ENCODE data around the gene SUSD6. TPM values are rescaled to one million over a fixed set of nuclear protein-coding genes. Genes with fewer than 3 reads are reported as not detected.
A peak's percentile ranks its signal among the peaks of the same experiment; 100 is the strongest.

SUSD6 gene
- total RNA-seq, 2 donors from 2014 or later = 24.6 to 25.1 TPM

DNA sequence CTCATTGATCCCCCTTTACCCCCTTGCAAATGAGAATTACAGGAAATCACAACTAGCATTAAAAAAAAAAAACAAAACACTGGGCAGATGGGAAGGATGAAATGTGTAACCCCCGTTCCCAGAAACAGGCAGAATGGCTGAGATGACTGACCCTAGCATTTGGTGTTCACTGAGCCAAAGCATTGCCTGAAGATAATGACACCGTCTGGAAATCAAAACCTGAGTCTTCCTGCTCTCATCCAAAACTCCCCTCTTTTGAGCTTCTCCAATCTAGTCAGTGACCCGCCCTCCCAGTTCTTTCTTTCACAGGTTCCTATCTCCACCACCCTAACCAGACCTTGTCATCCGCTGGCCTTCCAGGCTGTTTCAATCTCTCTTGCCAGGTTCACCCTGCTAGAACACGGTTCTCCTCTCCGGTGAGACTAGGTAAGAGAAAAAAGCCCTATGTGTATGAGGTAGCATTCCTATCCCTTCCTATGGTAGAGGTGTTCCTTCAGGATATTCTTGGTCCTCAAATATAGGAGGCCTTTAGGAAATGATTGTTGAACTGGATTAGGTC is 21.3 kb downstream of the SUSD6 start:
- TF ChIP-seq CTCF (IDR thresholded peaks at IDR 0.05) = no peak
- no peak for TF ChIP-seq POLR2A (IDR thresholded peaks at IDR 0.05)
- ATAC-seq (no peak), DNase-seq (no peak)
- Histone ChIP-seq H3K4me3 (no peak overlapping the region), H3K9me3 (no peaks in the 10 kb centered on the region), H3K4me1 (peaks cover 61% of the 10 kb centered on the region), H3K27me3 (no peaks in the 10 kb centered on the region), H3K36me3 (replicated peaks in 1 of 2; ENCODE audit: insufficient read depth in 1 of 2, low read depth in 2 of 2) (no peaks in the 10 kb centered on the region), H3K27ac (peak overlapping the region in 2 of 4 donors; percentile 7 to 39)
- WGBS, 2 donors = 77 to 85% methylated on average over 6 of the region's 6 CpGs
- intact Hi-C loops (cut with DNase I) = no loop called here

DNA sequence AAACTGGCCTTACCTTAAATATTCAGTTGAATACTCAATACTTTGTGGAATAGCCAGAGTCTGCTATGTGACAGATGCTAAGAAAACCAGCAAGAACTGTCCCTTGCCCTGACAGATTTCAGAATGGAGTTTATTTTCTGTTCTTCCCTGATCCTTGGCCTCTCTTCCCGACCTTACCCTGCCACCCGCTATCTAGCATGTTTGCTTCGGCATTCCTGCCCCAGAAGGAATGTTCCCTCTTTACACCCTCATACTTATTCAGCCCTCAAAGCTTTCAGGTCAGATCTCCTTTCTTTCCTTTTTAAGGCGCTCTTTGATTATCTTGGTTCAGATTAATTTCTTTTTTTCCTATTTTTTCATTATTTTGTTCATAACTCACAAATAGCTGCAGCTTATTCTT is 21.8 kb downstream of the SUSD6 start:
- no peaks in the 10 kb centered on the region for H3K27me3 ChIP-seq
- H3K4me1 ChIP-seq = peaks cover 67% of the 10 kb centered on the region
- H3K9me3 ChIP-seq = no peaks in the 10 kb centered on the region
- TF ChIP-seq POLR2A (IDR thresholded peaks at IDR 0.05) = no peak
- no peak for TF ChIP-seq CTCF (IDR thresholded peaks at IDR 0.05)
- H3K4me3 ChIP-seq = no peak overlapping the region
- DNase-seq (no peak), ATAC-seq (no peak)
- H3K36me3 ChIP-seq (replicated peaks in 1 of 2; ENCODE audit: insufficient read depth in 1 of 2, low read depth in 2 of 2) = no peaks in the 10 kb centered on the region
- H3K27ac ChIP-seq = peak overlapping the region in 1 of 4 donors; percentile 7
- intact Hi-C loops (cut with DNase I) = no loop called here
- 49 to 55% methylated on average over 3 to 4 of the region's 4 CpGs for WGBS, 2 donors

GRCh38 chr14:69635981-69636639 is 24.7 kb downstream of the SUSD6 start:
- no peaks in the 10 kb centered on the region for H3K9me3 ChIP-seq
- no peak for DNase-seq
- ATAC-seq = no peak
- no peak for TF ChIP-seq POLR2A (IDR thresholded peaks at IDR 0.05)
- no peak for TF ChIP-seq CTCF (IDR thresholded peaks at IDR 0.05)
- peak overlapping the region in 3 of 4 donors; percentile 4 to 38 (median 17) for H3K27ac ChIP-seq
- no peak overlapping the region for H3K4me3 ChIP-seq
- H3K36me3 ChIP-seq (replicated peaks in 1 of 2; ENCODE audit: insufficient read depth in 1 of 2, low read depth in 2 of 2) = no peaks in the 10 kb centered on the region
- 54 to 63% methylated on average over 4 of the region's 4 CpGs for WGBS, 2 donors
- intact Hi-C loops (cut with DNase I) = no loop called here
- H3K4me1 ChIP-seq = peaks cover 71% of the 10 kb centered on the region
- no peaks in the 10 kb centered on the region for H3K27me3 ChIP-seq

GRCh38 chr14:69636718-69637480 is 25.5 kb downstream of the SUSD6 start:
- H3K4me3 ChIP-seq = no peak overlapping the region
- no peak for TF ChIP-seq CTCF (IDR thresholded peaks at IDR 0.05)

More at GRCh38 chr14:69636718-69637480, 25.5 kb downstream of the SUSD6 start:
- intact Hi-C loops (cut with DNase I) = no loop called here
- 74 to 77% methylated on average over 7 of the region's 7 CpGs for WGBS, 2 donors
- DNase-seq = no peak
- Histone ChIP-seq H3K27ac (peak overlapping the region in 1 of 4 donors; percentile 38), H3K36me3 (replicated peaks in 1 of 2; ENCODE audit: insufficient read depth in 1 of 2, low read depth in 2 of 2) (no peaks in the 10 kb centered on the region), H3K9me3 (no peaks in the 10 kb centered on the region), H3K27me3 (no peaks in the 10 kb centered on the region), H3K4me1 (peaks cover 68% of the 10 kb centered on the region)
- no peak for ATAC-seq
